Fibroblast of upper back skin (primary cell): ENCODE measurements around the gene SRBD1.
A peak's percentile ranks its signal among the peaks of the same experiment; 100 is the strongest.

ENCODE experiments used
- DNase-seq: peaks from one replicate; pipeline ENCODE4 v3.0.0-alpha.2; 2013

Gene SRBD1

GRCh38 chr2:45611020-45611859 lies at the start of gene SRBD1:
Gene SRBD1, minus strand, starts transcription at chr2:45611267. Its CDS starts 5,826 bp downstream, at chr2:45605441.
- DNase-seq, result peak; percentile 93

- no peak for DNase-seq
Observed at GRCh38 chr2:45654250-45654649, 43.2 kb upstream of the SRBD1 start.

- peak; percentile 59 for DNase-seq
Observed at GRCh38 chr2:45653122-45653913, 42.3 kb upstream of the SRBD1 start.

GRCh38 chr2:45652090-45653031 lies 41.3 kb upstream of the SRBD1 start:
- DNase-seq, result peak; percentile 69

- DNase-seq, result no peak
Observed at GRCh38 chr2:45651415-45652089, 40.5 kb upstream of the SRBD1 start, which contains the start of gene PRKCE. Gene PRKCE, plus strand, starts transcription at chr2:45651675.

- DNase-seq, result peak; percentile 98
Observed at GRCh38 chr2:45650851-45651414, 39.9 kb upstream of the SRBD1 start.

GRCh38 chr2:45649858-45650811 lies 39.1 kb upstream of the SRBD1 start:
- DNase-seq, result no peak

GRCh38 chr2:45649462-45649857 lies 38.4 kb upstream of the SRBD1 start:
- DNase-seq, result no peak

- DNase-seq, result no peak
Observed at GRCh38 chr2:45648636-45649035, 37.6 kb upstream of the SRBD1 start.

- DNase-seq, result no peak
Observed at GRCh38 chr2:45647986-45648520, 37.0 kb upstream of the SRBD1 start.

GRCh38 chr2:45647356-45647755 lies 36.3 kb upstream of the SRBD1 start:
- DNase-seq, result no peak

GRCh38 chr2:45646289-45646688 lies 35.2 kb upstream of the SRBD1 start:
- DNase-seq, result no peak

- DNase-seq, result peak; percentile 49
Observed at GRCh38 chr2:45643543-45644542, 32.8 kb upstream of the SRBD1 start.

- DNase-seq, result no peak
Observed at GRCh38 chr2:45643095-45643494, 32.0 kb upstream of the SRBD1 start.

- DNase-seq, result no peak
Observed at GRCh38 chr2:45640576-45640975, 29.5 kb upstream of the SRBD1 start.

GRCh38 chr2:45637440-45637839 lies 26.4 kb upstream of the SRBD1 start:
- peak; percentile 49 for DNase-seq

- DNase-seq, result no peak
Observed at GRCh38 chr2:45636008-45636407, 24.9 kb upstream of the SRBD1 start.

- DNase-seq, result no peak
Observed at GRCh38 chr2:45634223-45634622, 23.2 kb upstream of the SRBD1 start.

GRCh38 chr2:45631955-45632354 lies 20.9 kb upstream of the SRBD1 start:
- no peak for DNase-seq
